GM12891 (cell line): ENCODE measurements around the gene BICDL1.

ENCODE experiments used
- PAX5 ChIP-seq: IDR thresholded peaks from 2 replicates; pipeline ENCODE4 v1.6.1; 2011; ENCODE audit warnings: low read length, moderate library complexity, mild to moderate bottlenecking; ENCODE audit not compliant: insufficient read depth, severe bottlenecking
- POLR2A ChIP-seq: IDR thresholded peaks from 2 replicates; pipeline ENCODE4 v1.6.1; 2011; ENCODE audit warnings: low read depth, low read length, control low read depth
- POLR2AphosphoS5 ChIP-seq: IDR thresholded peaks from 2 replicates; pipeline ENCODE4 v1.6.1; 2011; ENCODE audit warnings: low read depth, low read length, control low read depth
- TAF1 ChIP-seq: IDR thresholded peaks from 2 replicates; pipeline ENCODE4 v1.6.1; 2011; ENCODE audit warnings: low read depth, low read length, control low read depth

GRCh38 chr12:120048263-120048662 lies 59.2 kb downstream of the BICDL1 start:
- TF ChIP-seq TAF1 (no peak), POLR2AphosphoS5 (no peak), POLR2A (no peak), PAX5 (no peak)
